ENCODE data around the gene TBL1X. TPM values are rescaled to one million over a fixed set of nuclear protein-coding genes. Genes with fewer than 3 reads are reported as not detected.

Gene TBL1X
- total and polyA plus RNA-seq, 2 donors (not counting 3 experiments of a cell fraction or from before 2014, with no cell fraction given): 8.7 to 25.3 TPM

DNA sequence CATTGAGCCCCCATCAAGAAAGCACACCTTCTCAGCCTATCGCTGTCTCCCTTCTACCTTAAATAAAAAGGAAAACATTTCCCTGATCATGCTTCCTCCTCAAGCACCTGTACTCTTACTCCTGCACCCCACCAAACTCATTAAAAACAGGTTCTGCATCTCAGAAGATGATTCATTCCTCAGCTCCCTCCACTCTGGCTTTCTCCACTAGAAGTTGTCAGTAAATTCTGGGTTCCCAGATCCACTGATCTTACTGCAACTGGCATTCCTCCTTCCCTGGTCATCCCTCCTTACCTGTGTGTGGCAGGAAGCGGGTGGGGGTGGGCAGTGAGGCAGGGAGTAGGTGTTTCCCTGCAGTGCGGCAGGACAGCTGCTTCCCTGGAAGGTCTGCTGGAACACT lies 192.0 kb downstream of the TBL1X start:
- Histone ChIP-seq H3K4me3 (replicated peaks in 1 of 3; ENCODE audit: insufficient read depth in 1 of 3, low read depth in 1 of 3, low read length in 3 of 3) (no peak overlapping the region), H3K79me2 (ENCODE audit: control insufficient read depth, insufficient read depth, low read length) (no peaks in the 10 kb centered on the region), H3K9me3 (replicated peaks; ENCODE audit: control insufficient read depth, insufficient read depth, low read length) (no peaks in the 10 kb centered on the region), H3K36me3 (ENCODE audit: control insufficient read depth in 2 of 2, extremely low read depth in 1 of 2, insufficient read depth in 2 of 2, low read length in 2 of 2) (no peaks in the 10 kb centered on the region), H3K27ac (ENCODE audit: insufficient read depth, low read depth, low read length) (no peak overlapping the region), H3K27me3 (ENCODE audit: control insufficient read depth in 2 of 2, insufficient read depth in 2 of 2, low read length in 2 of 2) (no peaks in the 10 kb centered on the region), H3K4me2 (ENCODE audit: insufficient read depth, low read length) (no peak overlapping the region), H2AFZ (ENCODE audit: low read depth, low read length) (no peak overlapping the region), H3K4me1 (ENCODE audit: control insufficient read depth, extremely low read depth, insufficient read depth, low read length) (peaks cover 5% of the 10 kb centered on the region), H3K9me1 (replicated peaks; ENCODE audit: control insufficient read depth, extremely low read depth, insufficient read depth, low read length) (no peaks in the 10 kb centered on the region), H4K20me1 (replicated peaks; ENCODE audit: control insufficient read depth, extremely low read depth, insufficient read depth, low read length) (no peaks in the 10 kb centered on the region), H3K9ac (replicated peaks; ENCODE audit: extremely low read depth, insufficient read depth, low read length) (no peak overlapping the region)
- ChIA-PET POLR2A (no interaction called here), CTCF (no interaction called here)
- intact Hi-C loops (cut with micrococcal nuclease): no loop called here
- dilution Hi-C loops (cut with MboI; ENCODE audit: extremely low pct_ligation_motif_present, low sequenced_read_pairs): no loop called here
- TF ChIP-seq POLR2AphosphoS5 (IDR thresholded peaks at IDR 0.05; ENCODE audit: insufficient read depth, low read depth, low read length): no peak
- no peak for TF ChIP-seq EZH2 (IDR thresholded peaks at IDR 0.05; ENCODE audit: borderline replicate concordance, low read depth, low read length, severe bottlenecking)
- TF ChIP-seq MYC (IDR thresholded peaks at IDR 0.05; ENCODE audit: low read depth, low read length): no peak
- TF ChIP-seq, protein P1, sequence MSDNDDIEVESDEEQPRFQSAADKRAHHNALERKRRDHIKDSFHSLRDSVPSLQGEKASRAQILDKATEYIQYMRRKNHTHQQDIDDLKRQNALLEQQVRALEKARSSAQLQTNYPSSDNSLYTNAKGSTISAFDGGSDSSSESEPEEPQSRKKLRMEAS (IDR thresholded peaks at IDR 0.05; ENCODE audit: insufficient read depth, insufficient read length): no peak
- no peak for TF ChIP-seq JUN (IDR thresholded peaks at IDR 0.05; ENCODE audit: borderline replicate concordance, insufficient read depth, insufficient read length, low read depth)
- no peak for TF ChIP-seq GATA2 (IDR thresholded peaks at IDR 0.05; ENCODE audit: insufficient read depth, insufficient read length, low read depth, low read length)
- no peak for TF ChIP-seq POLR2A (IDR thresholded peaks at IDR 0.05; ENCODE audit: low read depth, low read length)
- TF ChIP-seq, protein P2, sequence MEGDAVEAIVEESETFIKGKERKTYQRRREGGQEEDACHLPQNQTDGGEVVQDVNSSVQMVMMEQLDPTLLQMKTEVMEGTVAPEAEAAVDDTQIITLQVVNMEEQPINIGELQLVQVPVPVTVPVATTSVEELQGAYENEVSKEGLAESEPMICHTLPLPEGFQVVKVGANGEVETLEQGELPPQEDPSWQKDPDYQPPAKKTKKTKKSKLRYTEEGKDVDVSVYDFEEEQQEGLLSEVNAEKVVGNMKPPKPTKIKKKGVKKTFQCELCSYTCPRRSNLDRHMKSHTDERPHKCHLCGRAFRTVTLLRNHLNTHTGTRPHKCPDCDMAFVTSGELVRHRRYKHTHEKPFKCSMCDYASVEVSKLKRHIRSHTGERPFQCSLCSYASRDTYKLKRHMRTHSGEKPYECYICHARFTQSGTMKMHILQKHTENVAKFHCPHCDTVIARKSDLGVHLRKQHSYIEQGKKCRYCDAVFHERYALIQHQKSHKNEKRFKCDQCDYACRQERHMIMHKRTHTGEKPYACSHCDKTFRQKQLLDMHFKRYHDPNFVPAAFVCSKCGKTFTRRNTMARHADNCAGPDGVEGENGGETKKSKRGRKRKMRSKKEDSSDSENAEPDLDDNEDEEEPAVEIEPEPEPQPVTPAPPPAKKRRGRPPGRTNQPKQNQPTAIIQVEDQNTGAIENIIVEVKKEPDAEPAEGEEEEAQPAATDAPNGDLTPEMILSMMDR (IDR thresholded peaks at IDR 0.05; ENCODE audit: extremely low read depth in 1 of 2, insufficient read depth in 1 of 2, low read depth in 1 of 2, low read length in 2 of 2): no peak
- no peak for TF ChIP-seq FOS (IDR thresholded peaks at IDR 0.05; ENCODE audit: borderline replicate concordance, insufficient read depth, low read length)
- FAIRE-seq (no peak), DNase-seq (ENCODE audit: low read depth, low spot score) (no peak)
- BruUV-seq (replicated peaks): no TSS peak

All from endothelial cell of umbilical vein (primary cell).